ENCODE results near the gene FMC1. TPM values are rescaled to one million over a fixed set of nuclear protein-coding genes. Genes with fewer than 3 reads are reported as not detected.
"Not testable (repeated sequence)": the region's sequence is repeated elsewhere in the genome, so short reads cannot be mapped to it uniquely, and the experiment has no call there.

FMC1 gene
- total RNA-seq, 1 donor from 2014 or later: 5.1 TPM

- Mint-ChIP-seq H3K36me3 (ENCODE audit: low read depth) (peaks cover 28% of the 10 kb centered on the region), H3K4me3 (peak overlapping the region; percentile 97), H3K27ac (peak overlapping the region; percentile 100), H3K4me1 (peaks cover 22% of the 10 kb centered on the region)
- not testable (repeated sequence) for H3K9me3 Mint-ChIP-seq, DNase-seq, H3K27me3 Mint-ChIP-seq
- intact Hi-C loops (cut with micrococcal nuclease): loop anchor here (5.0 kb wide), 4 partner anchors 126 to 896 kb away; partner anchors contain the start of genes TRIM24, UBN2 and ZC3HAV1L
These were observed 16.8 kb downstream of the FMC1 start for GRCh38 chr7:139357729-139358506.

GRCh38 chr7:139358541-139359365, 17.6 kb downstream of the FMC1 start:
- H3K9me3 Mint-ChIP-seq: no peaks in the 10 kb centered on the region
- intact Hi-C loops (cut with micrococcal nuclease): loop anchor here (1.0 to 5.0 kb wide), 5 partner anchors 18 to 896 kb away; partner anchors contain the start of genes TRIM24, UBN2 and ZC3HAV1L
- peaks cover 24% of the 10 kb centered on the region for H3K4me1 Mint-ChIP-seq
- H3K36me3 Mint-ChIP-seq (ENCODE audit: low read depth): peaks cover 31% of the 10 kb centered on the region
- DNase-seq: peak; percentile 80
- no peaks in the 10 kb centered on the region for H3K27me3 Mint-ChIP-seq
- peak overlapping the region; percentile 100 for H3K27ac Mint-ChIP-seq
- H3K4me3 Mint-ChIP-seq: peak overlapping the region; percentile 97

DNA sequence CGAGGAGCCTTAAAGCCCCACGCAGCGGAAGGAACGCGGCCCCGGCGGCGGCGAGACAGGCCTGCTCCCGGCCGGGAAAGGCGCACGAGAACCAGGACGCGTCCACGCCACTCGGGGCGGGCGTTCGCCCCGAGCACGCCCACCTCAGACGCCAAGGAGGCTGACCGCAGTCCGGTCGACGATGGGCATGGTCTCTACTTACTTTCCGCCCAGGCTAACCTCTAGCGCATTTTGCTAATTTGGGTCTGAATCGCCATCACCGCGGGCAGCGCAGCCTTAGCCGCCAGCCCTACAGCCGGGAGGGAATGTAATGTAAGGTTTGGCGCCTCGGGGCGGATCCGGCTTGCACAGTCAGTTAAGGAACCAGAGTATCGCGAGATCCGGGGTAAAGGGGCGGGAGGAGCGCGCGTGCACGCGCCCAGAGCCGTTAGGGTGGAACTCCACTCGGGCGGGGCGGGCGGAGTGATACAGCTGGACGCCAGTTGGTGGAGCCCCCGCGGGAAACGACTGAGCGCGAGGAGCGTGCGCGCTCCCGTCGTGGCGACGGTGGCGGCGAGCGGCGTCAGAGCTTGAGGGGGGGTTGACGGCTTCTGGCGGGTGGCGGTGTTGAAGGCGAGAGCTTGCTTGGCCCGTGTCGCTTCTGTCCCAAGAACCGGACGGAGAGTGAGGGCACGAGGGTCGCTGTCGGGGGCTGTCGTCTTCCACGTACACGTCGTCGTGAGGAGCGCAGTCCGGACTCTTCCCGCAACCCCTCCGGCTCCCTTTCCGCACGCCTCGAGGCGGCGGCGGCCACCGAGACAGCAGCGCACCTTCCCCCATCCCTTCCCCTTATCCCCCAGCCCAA, 18.5 kb downstream of the FMC1 start, which contains the start of gene LUC7L2:
Gene LUC7L2 (plus strand): TSS at position 529 of the 844 bp plus-strand sequence. CDS start 368 bp downstream, outside the sequence.
- no peaks in the 10 kb centered on the region for H3K9me3 Mint-ChIP-seq
- no peaks in the 10 kb centered on the region for H3K27me3 Mint-ChIP-seq
- peaks cover 31% of the 10 kb centered on the region for H3K36me3 Mint-ChIP-seq (ENCODE audit: low read depth)
- H3K4me3 Mint-ChIP-seq: peak within 1 kb of the TSS; percentile 97
- DNase-seq: peak; percentile 100
- intact Hi-C loops (cut with micrococcal nuclease): loop anchor here (1.0 to 10.0 kb wide), 8 partner anchors 19 to 897 kb away; partner anchors contain the start of genes HIPK2, TRIM24, UBN2 and ZC3HAV1
- H3K27ac Mint-ChIP-seq: peak within 1 kb of the TSS; percentile 100
- H3K4me1 Mint-ChIP-seq: peaks cover 28% of the 10 kb centered on the region

DNA sequence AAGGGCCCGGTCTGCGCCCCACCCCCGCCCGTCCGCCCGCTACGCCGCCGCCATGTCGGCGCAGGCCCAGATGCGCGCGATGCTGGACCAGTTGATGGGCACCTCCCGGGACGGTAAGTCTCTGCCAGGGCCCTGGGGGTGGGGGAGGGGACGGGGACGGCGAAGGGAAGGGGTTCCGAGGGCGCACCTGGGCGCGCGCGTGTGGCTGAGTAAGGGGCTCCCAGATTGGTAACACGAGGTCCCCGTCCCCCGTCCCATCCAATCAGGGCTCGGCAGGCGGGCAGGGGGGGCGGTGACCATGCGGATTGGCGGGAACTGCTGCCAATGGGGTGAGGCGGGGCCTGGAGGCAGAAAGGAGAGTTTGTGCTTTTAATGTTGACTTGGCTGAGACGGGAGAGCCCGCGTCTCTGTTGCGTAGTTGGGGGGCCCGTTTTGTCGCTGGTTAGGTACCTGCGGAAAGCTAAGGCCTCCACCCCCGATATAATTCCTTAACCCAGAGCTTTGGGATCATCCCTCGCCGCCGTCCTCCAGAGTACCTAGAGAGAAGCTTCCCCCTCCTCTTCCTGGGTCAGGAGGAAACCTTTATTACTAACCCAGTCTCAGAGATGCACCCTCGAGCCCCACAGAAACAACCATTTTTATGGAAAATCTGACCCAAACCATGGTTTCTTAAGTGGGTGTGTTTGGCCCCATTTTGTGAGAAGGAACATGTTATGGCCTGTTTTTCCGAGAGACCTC, 19.2 kb downstream of the FMC1 start:
- Mint-ChIP-seq H3K27me3 (no peaks in the 10 kb centered on the region), H3K9me3 (no peaks in the 10 kb centered on the region), H3K27ac (peak overlapping the region; percentile 100), H3K4me1 (peaks cover 33% of the 10 kb centered on the region), H3K4me3 (peak overlapping the region; percentile 97), H3K36me3 (ENCODE audit: low read depth) (peaks cover 34% of the 10 kb centered on the region)
- intact Hi-C loops (cut with micrococcal nuclease): loop anchor here (1.0 to 10.0 kb wide), 3 partner anchors 252 to 414 kb away; partner anchors contain the start of genes HIPK2 and ZC3HAV1
- DNase-seq: peak; percentile 99

DNA sequence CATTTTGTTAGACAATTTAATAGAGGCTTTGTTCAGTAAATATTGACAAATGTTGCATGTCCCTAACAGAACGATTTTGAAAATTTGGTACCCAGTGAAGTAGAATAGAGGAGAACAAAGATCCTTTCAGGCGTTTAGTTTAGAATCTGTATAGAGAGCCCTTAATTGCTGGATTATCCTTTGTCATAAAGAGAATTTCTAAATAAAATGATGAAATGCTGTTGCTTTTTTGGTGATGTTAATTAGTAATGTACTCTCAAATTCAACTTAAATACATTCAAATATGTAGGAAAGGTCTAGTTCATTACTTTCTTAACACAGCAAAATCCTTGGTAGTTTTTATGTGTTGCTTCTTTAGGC, 19.8 kb downstream of the FMC1 start:
- Mint-ChIP-seq H3K9me3 (no peaks in the 10 kb centered on the region), H3K4me1 (peaks cover 33% of the 10 kb centered on the region), H3K27me3 (no peaks in the 10 kb centered on the region), H3K4me3 (peak overlapping the region; percentile 97), H3K36me3 (ENCODE audit: low read depth) (peaks cover 35% of the 10 kb centered on the region), H3K27ac (peak overlapping the region; percentile 100)
- DNase-seq: no peak
- intact Hi-C loops (cut with micrococcal nuclease): loop anchor here (1.0 to 10.0 kb wide), 3 partner anchors 252 to 414 kb away; partner anchors contain the start of genes HIPK2 and ZC3HAV1

DNA sequence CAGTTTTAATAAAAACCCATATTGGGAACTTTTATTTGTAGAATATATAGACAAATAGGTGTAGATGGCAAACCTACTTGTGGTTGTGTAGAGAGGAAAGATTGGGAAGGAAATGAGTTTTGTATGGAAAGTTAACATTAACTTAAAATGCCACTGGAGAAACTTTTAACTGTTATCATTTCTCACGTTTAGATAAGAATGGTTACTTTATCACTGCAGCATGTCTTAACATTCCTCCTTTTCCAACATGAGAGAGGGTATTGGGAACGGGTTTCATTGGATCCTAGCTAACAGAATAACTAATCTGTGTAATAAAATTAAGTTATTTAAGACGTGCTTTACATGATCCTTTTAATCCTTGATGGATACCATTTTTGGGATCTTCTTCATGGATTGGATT, 20.4 kb downstream of the FMC1 start:
- Mint-ChIP-seq H3K9me3 (no peaks in the 10 kb centered on the region), H3K4me3 (peak overlapping the region; percentile 97), H3K4me1 (peaks cover 35% of the 10 kb centered on the region), H3K27me3 (no peaks in the 10 kb centered on the region), H3K36me3 (ENCODE audit: low read depth) (peaks cover 38% of the 10 kb centered on the region), H3K27ac (peak overlapping the region; percentile 100)
- intact Hi-C loops (cut with micrococcal nuclease): loop anchor here (2.0 to 10.0 kb wide), 2 partner anchors 253 to 413 kb away; partner anchors contain the start of genes HIPK2 and ZC3HAV1
- no peak for DNase-seq

DNA sequence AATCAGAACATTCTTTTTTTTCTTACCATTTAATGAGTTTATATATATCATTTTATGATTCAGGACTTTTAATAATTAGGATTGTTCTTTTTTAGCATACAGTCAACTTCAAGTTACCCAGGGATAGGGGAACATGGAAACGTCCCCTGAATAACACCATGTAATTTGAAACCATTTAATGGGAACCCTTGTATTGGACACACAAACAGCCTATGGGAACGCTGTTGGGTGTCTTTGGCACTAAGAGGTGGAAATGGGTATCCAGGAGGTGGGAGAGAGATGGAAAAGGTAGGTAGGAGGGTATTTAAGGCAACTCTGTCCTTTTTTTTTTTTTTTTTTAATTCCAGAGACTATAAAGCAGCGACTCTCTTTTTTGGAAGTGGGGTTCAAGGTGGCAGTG, 21.2 kb downstream of the FMC1 start:
- intact Hi-C loops (cut with micrococcal nuclease): loop anchor here (10.0 kb wide), 1 partner anchor 412 kb away; the partner anchor contains the start of gene HIPK2
- DNase-seq: no peak
- Mint-ChIP-seq H3K9me3 (no peaks in the 10 kb centered on the region), H3K27me3 (no peaks in the 10 kb centered on the region), H3K4me3 (peak overlapping the region; percentile 73), H3K4me1 (peaks cover 35% of the 10 kb centered on the region), H3K27ac (peak overlapping the region; percentile 71), H3K36me3 (ENCODE audit: low read depth) (peaks cover 39% of the 10 kb centered on the region)

DNA sequence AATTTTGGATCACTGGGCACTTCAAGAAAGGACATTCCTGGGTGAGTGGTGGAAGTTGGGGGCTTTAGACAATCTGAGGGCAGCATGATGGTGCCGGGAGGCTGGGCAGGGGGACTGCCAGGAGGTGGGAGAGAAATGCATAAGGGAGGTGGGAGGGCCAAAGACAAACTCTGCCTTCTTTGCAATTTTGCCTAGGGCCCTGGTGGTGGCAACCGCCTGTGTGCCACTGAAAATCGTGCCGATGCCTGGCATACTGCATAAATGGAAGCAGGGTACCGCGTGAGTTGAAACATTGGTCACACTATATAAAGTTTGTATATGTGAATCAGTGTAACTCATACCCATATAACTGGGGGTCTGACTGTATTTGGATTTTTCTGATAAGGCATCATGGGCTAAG, 21.8 kb downstream of the FMC1 start:
- H3K9me3 Mint-ChIP-seq: no peaks in the 10 kb centered on the region
- H3K36me3 Mint-ChIP-seq (ENCODE audit: low read depth): peaks cover 45% of the 10 kb centered on the region
- H3K27ac Mint-ChIP-seq: peak overlapping the region; percentile 42
- intact Hi-C loops (cut with micrococcal nuclease): loop anchor here (10.0 kb wide), 1 partner anchor 412 kb away; the partner anchor contains the start of gene HIPK2
- peaks cover 40% of the 10 kb centered on the region for H3K4me1 Mint-ChIP-seq
- peak overlapping the region; percentile 73 for H3K4me3 Mint-ChIP-seq
- no peaks in the 10 kb centered on the region for H3K27me3 Mint-ChIP-seq
- no peak for DNase-seq

GRCh38 chr7:139365336-139365735, 24.2 kb downstream of the FMC1 start:
- no peaks in the 10 kb centered on the region for H3K9me3 Mint-ChIP-seq
- no peaks in the 10 kb centered on the region for H3K27me3 Mint-ChIP-seq
- intact Hi-C loops (cut with micrococcal nuclease): loop anchor here (10.0 kb wide), 1 partner anchor 409 kb away; the partner anchor contains the start of gene HIPK2
- H3K4me1 Mint-ChIP-seq: peaks cover 48% of the 10 kb centered on the region
- H3K4me3 Mint-ChIP-seq: no peak overlapping the region
- H3K36me3 Mint-ChIP-seq (ENCODE audit: low read depth): peaks cover 41% of the 10 kb centered on the region
- H3K27ac Mint-ChIP-seq: no peak overlapping the region
- no peak for DNase-seq

GRCh38 chr7:139366400-139366799, 25.3 kb downstream of the FMC1 start:
- Mint-ChIP-seq H3K4me1 (peaks cover 53% of the 10 kb centered on the region), H3K4me3 (no peak overlapping the region), H3K36me3 (ENCODE audit: low read depth) (peaks cover 37% of the 10 kb centered on the region), H3K27me3 (no peaks in the 10 kb centered on the region), H3K9me3 (no peaks in the 10 kb centered on the region), H3K27ac (no peak overlapping the region)
- DNase-seq: no peak
- intact Hi-C loops (cut with micrococcal nuclease): loop anchor here (10.0 kb wide), 1 partner anchor 408 kb away; the partner anchor contains the start of gene HIPK2

DNA sequence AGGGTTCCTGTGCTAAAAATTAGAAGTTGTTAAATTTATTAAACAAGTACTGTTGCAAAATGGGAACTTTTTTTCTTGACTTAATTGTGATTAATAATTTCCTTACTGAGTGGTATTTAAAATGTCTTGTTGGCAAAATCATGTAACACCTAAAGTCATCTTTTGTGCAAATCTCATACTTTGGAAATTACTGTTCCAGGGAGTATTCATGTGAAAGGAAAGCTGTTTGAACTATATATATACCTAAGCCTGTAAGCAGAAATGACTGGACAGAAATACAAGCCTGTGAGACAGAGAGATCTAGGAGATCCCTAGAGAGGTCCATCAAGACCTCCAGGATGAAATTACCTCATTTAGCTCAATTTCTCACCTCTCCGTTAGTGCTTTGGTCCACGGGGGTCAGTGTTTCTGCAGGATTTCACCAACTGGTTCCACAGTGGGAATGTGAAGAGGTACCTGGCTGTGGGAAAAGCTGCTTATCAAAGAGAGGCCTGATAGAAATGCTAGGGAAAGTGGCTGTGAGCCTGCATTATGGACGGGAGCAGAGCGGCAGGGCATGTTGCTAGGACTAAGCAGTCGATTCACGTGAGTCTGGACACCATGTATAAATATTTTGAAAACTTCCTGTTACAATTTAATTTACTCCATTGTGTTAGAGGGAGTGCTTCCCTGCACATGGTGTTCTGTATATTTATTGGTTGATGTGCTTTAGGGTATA, 26.5 kb downstream of the FMC1 start:
- Mint-ChIP-seq H3K27me3 (no peaks in the 10 kb centered on the region), H3K4me3 (no peak overlapping the region), H3K9me3 (no peaks in the 10 kb centered on the region), H3K27ac (no peak overlapping the region), H3K4me1 (peaks cover 53% of the 10 kb centered on the region), H3K36me3 (ENCODE audit: low read depth) (peaks cover 37% of the 10 kb centered on the region)
- intact Hi-C loops (cut with micrococcal nuclease): loop anchor here (10.0 kb wide), 1 partner anchor 407 kb away; the partner anchor contains the start of gene HIPK2
- no peak for DNase-seq
